Esophagus (tissue), 2 donors: ENCODE results near the gene CYTH4. TPM values are rescaled to one million over a fixed set of nuclear protein-coding genes. Genes with fewer than 3 reads are reported as not detected.

Source experiments
- H3K27ac ChIP-seq, 2 donors: one replicate each; pipeline ENCODE4 v1.5.1; 2013; ENCODE audit warnings: low read depth in 2 of 2, mild to moderate bottlenecking in 2 of 2, inconsistent platforms in 1 of 2, low read length in 1 of 2, moderate library complexity in 1 of 2
- H3K27me3 ChIP-seq, 2 donors: one replicate each; pipeline ENCODE4 v1.6.1; 2013; ENCODE audit warnings: low read length in 2 of 2, control low read depth in 1 of 2, mild to moderate bottlenecking in 1 of 2; ENCODE audit not compliant: insufficient read depth in 2 of 2, control insufficient read depth in 1 of 2
- H3K36me3 ChIP-seq, 2 donors: one replicate each; pipeline ENCODE4 v1.6.1; 2013; ENCODE audit warnings: low read length in 1 of 2; ENCODE audit not compliant: control insufficient read depth in 2 of 2, insufficient read depth in 2 of 2
- H3K4me1 ChIP-seq, 2 donors: one replicate each; pipeline ENCODE4 v1.6.1; 2013; ENCODE audit warnings: low read length in 1 of 2; ENCODE audit not compliant: control insufficient read depth in 2 of 2, insufficient read depth in 2 of 2
- H3K4me3 ChIP-seq, 2 donors: one replicate each; pipeline ENCODE4 v1.5.1; 2013; ENCODE audit warnings: low read length in 2 of 2, mild to moderate bottlenecking in 2 of 2, low read depth in 1 of 2, moderate library complexity in 1 of 2
- H3K9me3 ChIP-seq, 2 donors: one replicate each; pipeline ENCODE4 v1.6.1; 2013; ENCODE audit warnings: mild to moderate bottlenecking in 2 of 2, low read depth in 1 of 2, low read length in 1 of 2, moderate library complexity in 1 of 2; ENCODE audit not compliant: control insufficient read depth in 2 of 2, insufficient read depth in 1 of 2
- WGBS, 2 donors: extraction: QIAGEN DNeasy Blood & Tissue Kit; methylation state at CpG; one replicate each; pipeline ENCODE4 v1.1.7; 2013; 5-methylcytosine and 5-hydroxymethylcytosine counted together
- polyA plus RNA-seq, 2 donors: library from polyadenylated mRNA; stranded (reverse); fragments of 200-250 nt; gene quantifications; one replicate each; pipeline ENCODE4 v1.2.3, GENCODE V29; 2013
- donor health status: healthy with polysubstance abuse.
- donor health status: Bipolar disorder and iron deficiency.

The CYTH4 gene
- polyA plus RNA-seq, 2 donors = 1.4 to 4.1 TPM

DNA sequence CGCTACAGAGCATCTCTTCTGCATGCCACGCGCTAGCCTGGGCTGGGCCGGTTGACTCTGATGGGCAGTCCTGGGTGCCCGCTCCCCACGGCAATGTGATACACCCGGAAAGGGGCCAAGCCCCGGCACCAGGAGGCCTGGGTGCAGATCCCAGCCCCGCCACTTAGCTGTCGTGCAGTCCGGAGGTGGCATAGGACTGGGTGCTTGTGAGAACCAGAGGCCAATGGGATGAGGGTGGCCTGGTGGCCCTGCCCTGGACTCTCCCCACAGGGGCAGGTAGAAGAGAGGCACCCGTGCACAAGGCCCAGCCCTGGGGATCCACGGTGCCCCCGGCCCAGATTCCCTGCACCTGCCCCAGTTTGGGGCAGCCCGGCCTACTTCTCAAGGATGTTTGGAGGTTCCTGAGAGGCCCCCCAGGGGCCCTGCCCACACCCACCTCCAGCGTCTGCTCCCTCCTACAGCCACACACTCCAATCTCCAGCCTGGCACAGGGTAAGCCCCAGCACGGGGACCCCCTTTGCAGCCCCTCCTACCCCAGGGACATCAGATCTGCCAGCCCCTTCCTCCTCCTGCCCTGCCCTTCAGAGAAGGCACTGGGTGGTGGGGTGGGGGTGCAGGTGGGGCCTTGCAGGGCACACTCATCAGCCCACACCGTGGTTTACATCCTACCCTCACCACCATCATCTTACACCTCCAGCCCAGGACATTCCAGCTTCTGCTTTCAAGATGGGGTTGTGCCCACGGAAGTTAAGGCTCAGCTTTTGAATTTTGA, 66.9 kb downstream of the CYTH4 start:
- no peak overlapping the region for H3K27ac ChIP-seq
- no peaks in the 10 kb centered on the region for H3K36me3 ChIP-seq
- H3K4me1 ChIP-seq = no peaks in the 10 kb centered on the region
- WGBS, 2 donors = 85 to 86% methylated on average over 19 of the region's 19 CpGs
- no peaks in the 10 kb centered on the region for H3K27me3 ChIP-seq
- H3K9me3 ChIP-seq = no peaks in the 10 kb centered on the region
- no peak overlapping the region for H3K4me3 ChIP-seq

DNA sequence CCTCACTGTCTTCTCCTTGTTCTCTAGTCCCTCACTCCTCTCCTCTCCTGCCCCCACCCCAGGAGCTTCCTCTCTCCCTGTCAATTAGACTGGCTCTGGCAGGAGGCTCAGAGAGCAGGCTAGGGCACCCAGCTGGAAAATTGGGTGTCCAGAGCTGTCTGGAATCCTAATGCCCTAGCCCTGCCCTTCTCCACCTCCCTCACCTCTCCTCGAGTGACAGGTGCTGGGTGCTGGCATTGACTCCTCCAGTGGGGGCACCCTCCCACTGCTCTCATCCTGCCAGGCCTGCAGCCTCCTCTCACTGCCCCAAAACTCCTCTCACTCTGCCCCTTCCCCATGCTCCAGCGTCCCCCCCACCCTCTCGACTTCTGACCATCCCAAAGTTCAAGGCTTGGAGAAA, 68.9 kb downstream of the CYTH4 start:
- no peaks in the 10 kb centered on the region for H3K27me3 ChIP-seq
- H3K9me3 ChIP-seq = no peaks in the 10 kb centered on the region
- H3K27ac ChIP-seq = no peak overlapping the region
- 36 to 56% methylated on average over 3 of the region's 3 CpGs for WGBS, 2 donors
- H3K4me3 ChIP-seq = no peak overlapping the region
- no peaks in the 10 kb centered on the region for H3K36me3 ChIP-seq
- H3K4me1 ChIP-seq = no peaks in the 10 kb centered on the region

GRCh38 chr22:37352481-37352880, 70.2 kb downstream of the CYTH4 start:
- Histone ChIP-seq H3K4me1 (no peaks in the 10 kb centered on the region), H3K27me3 (no peaks in the 10 kb centered on the region), H3K36me3 (no peaks in the 10 kb centered on the region), H3K9me3 (no peaks in the 10 kb centered on the region), H3K27ac (no peak overlapping the region), H3K4me3 (no peak overlapping the region)
- WGBS, 2 donors = 75 to 91% methylated on average over 7 of the region's 7 CpGs

DNA sequence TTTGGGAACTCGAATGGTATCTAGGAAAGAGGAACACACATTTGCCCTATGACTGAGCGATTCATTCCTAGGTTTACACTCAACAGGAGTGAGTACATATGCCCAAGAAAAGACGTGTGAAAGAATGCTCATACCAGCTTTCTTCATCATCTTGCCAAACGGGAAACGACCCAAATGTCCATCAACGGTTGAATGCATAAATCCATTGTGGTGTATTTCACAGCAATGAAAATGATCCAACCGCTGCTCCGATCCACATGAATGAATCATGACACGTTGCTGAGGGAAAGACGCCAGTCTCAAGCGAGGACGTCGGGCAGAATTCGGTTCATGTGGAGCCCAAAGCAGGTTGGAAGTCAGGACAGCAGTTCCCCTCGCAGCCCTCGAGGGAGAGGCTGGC, 71.5 kb downstream of the CYTH4 start:
- Histone ChIP-seq H3K9me3 (no peaks in the 10 kb centered on the region), H3K4me3 (no peak overlapping the region), H3K27me3 (no peaks in the 10 kb centered on the region), H3K36me3 (no peaks in the 10 kb centered on the region), H3K4me1 (no peaks in the 10 kb centered on the region), H3K27ac (no peak overlapping the region)
- 61 to 72% methylated on average over 16 of the region's 16 CpGs for WGBS, 2 donors

DNA sequence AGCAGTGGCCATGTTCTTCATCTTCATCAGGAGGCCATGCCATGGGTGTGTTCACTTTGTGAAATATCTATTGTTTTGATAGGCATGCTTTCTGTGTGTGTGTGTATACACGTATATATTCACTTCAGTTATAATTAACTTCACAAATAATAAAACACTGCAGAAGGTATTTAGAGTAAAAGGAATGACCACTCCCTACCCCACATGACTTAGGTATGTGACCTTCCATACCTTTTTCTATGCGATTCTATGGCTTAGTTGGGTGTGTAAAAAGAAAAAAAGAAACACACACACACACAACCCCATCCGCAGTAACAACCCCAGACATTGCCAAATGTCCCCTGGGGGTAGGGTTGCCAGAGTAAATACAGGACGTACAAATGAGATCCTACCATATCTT, 72.0 kb downstream of the CYTH4 start:
- WGBS, 2 donors = 48 to 64% methylated on average over 4 of the region's 4 CpGs
- H3K9me3 ChIP-seq = no peaks in the 10 kb centered on the region
- no peak overlapping the region for H3K4me3 ChIP-seq
- no peaks in the 10 kb centered on the region for H3K4me1 ChIP-seq
- no peaks in the 10 kb centered on the region for H3K27me3 ChIP-seq
- H3K36me3 ChIP-seq = no peaks in the 10 kb centered on the region
- H3K27ac ChIP-seq = no peak overlapping the region

- H3K4me3 ChIP-seq = no peak overlapping the region
- no peaks in the 10 kb centered on the region for H3K27me3 ChIP-seq
- no peak overlapping the region for H3K27ac ChIP-seq
- WGBS, 2 donors = 69 to 73% methylated on average over 5 of the region's 5 CpGs
- no peaks in the 10 kb centered on the region for H3K4me1 ChIP-seq
- no peaks in the 10 kb centered on the region for H3K36me3 ChIP-seq
- no peaks in the 10 kb centered on the region for H3K9me3 ChIP-seq
These were observed 72.4 kb downstream of the CYTH4 start for GRCh38 chr22:37354670-37355069.

DNA sequence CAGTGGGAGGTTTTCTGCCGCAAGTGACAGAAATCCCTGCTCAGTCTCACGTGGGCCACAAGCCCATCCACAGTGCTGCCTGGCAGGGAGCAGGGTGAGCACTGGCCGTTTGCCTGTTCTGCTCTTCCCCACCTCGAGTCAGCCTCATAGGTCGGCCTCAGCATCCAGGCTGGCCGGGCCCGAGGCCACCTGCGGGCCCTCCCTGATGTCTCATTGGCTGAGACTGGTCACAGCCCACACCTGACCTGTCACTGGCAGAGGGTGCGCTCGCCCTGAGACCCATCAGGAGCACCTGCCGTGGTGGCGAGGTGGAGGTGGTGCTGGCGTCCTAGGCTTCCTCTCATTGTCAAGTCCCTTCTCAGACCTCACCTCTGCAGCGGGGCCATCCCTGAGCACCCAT, 72.9 kb downstream of the CYTH4 start:
- Histone ChIP-seq H3K27me3 (no peaks in the 10 kb centered on the region), H3K4me3 (no peak overlapping the region), H3K4me1 (no peaks in the 10 kb centered on the region), H3K27ac (no peak overlapping the region), H3K9me3 (no peaks in the 10 kb centered on the region), H3K36me3 (no peaks in the 10 kb centered on the region)
- 78 to 79% methylated on average over 14 of the region's 14 CpGs for WGBS, 2 donors

GRCh38 chr22:37356922-37357321, 74.6 kb downstream of the CYTH4 start:
- Histone ChIP-seq H3K27me3 (no peaks in the 10 kb centered on the region), H3K27ac (no peak overlapping the region), H3K36me3 (no peaks in the 10 kb centered on the region), H3K9me3 (no peaks in the 10 kb centered on the region), H3K4me3 (no peak overlapping the region), H3K4me1 (no peaks in the 10 kb centered on the region)
- 72 to 80% methylated on average over 8 of the region's 8 CpGs for WGBS, 2 donors

DNA sequence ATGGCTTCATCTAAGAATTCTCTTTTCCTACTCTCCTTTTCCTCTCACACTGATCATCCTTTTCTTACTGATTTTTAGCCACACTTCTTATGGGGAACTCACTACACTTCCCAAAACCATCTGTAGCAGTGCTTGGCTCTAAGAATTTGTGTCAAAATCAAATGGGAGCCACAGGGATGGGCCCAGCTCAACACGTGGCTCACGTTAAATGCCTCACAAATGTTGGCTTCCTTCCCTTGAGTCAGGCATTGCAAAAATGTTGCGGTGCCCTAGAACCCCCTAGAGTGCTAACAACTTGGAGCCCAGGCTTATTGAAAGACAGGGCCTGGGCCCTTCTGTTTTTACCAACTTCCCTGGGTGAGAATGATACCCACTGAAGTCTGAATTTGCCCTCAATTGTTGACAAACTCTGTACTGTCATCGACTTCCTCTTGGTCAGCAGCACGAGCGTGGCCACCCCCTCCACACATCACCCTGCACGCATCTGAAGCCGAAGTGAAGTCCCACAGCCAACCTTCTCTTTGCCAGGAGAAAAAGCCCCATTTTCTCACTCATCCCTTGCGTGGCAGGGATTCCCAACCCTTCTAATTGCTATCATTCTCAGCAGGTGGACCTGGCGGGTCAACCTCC, 75.3 kb downstream of the CYTH4 start:
- Histone ChIP-seq H3K4me1 (no peaks in the 10 kb centered on the region), H3K9me3 (no peaks in the 10 kb centered on the region), H3K4me3 (no peak overlapping the region), H3K27me3 (no peaks in the 10 kb centered on the region), H3K27ac (no peak overlapping the region), H3K36me3 (no peaks in the 10 kb centered on the region)
- 78 to 81% methylated on average over 10 of the region's 10 CpGs for WGBS, 2 donors

DNA sequence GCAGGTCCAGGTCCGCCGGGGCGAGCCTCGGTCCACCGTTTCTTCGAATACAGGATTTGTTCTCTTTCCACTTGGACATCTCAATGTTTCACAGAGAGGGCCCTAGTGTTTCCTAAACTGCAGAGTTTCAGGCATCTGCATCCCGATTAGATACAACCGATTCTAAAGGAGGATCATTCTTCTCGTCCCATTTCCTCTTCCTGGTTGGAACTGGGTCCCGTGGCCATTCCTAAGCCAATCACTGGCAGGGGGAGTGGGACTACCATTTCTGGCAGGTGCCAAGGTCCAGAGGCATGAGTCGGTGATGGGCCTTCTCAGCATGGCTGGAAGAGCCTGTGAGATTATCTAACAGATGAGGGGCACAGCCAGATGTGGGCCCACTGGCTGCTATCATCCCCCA, 76.1 kb downstream of the CYTH4 start:
- no peaks in the 10 kb centered on the region for H3K27me3 ChIP-seq
- no peaks in the 10 kb centered on the region for H3K4me1 ChIP-seq
- 91 to 92% methylated on average over 11 of the region's 11 CpGs for WGBS, 2 donors

More for the DNA sequence above, 76.1 kb downstream of the CYTH4 start:
- H3K36me3 ChIP-seq = no peaks in the 10 kb centered on the region
- no peak overlapping the region for H3K27ac ChIP-seq
- H3K9me3 ChIP-seq = no peaks in the 10 kb centered on the region
- no peak overlapping the region for H3K4me3 ChIP-seq
